NT2/D1 (cell line): ENCODE data around the gene BTLA.
"Not testable (repeated sequence)": the region's sequence is repeated elsewhere in the genome, so short reads cannot be mapped to it uniquely, and the experiment has no call there.

Experiments used
- SUZ12 ChIP-seq: IDR thresholded peaks from 2 replicates; pipeline ENCODE4 v1.6.1; 2011; ENCODE audit not compliant: insufficient read length, insufficient read depth; ENCODE audit errors: extremely low read depth
- YY1 ChIP-seq: IDR thresholded peaks from 2 replicates; pipeline ENCODE4 v1.6.1; 2011; ENCODE audit not compliant: insufficient read length, insufficient read depth
- ZNF274 ChIP-seq: IDR thresholded peaks from 2 replicates; pipeline ENCODE4 v1.6.1; 2011; ENCODE audit warnings: mild to moderate bottlenecking, low read depth, low read length

DNA sequence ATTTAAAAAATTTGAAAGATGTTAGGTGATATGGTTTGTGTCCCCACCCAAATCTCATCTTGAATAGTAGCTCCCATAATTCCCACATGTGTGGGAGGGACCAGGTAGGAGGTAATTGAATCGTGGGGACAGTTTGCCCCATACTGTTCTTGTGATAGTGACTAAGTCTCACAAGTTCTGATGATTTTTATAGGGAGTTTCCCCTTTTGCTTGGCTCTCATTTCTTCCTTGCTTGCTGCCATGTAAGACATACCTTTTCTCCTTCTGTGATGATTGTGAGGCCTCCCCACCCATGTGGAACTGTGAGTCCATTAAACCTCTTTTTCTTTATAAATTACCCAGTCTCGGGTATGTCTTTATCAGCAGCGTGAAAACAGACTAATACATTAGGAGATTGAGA is 19.7 kb upstream of the BTLA start:
- TF ChIP-seq YY1, SUZ12, ZNF274: not testable (repeated sequence)
